Activated T-helper 9 cell treated with anti-CD3 and anti-CD28 coated beads, Interleukin-2, amount 50 U/mL, for 16 hours (primary cell): Measurements from ENCODE around the gene PRSS53.

Source experiments
- DNase-seq: peaks from one replicate; pipeline ENCODE4 v3.0.0-alpha.2; 2020; ENCODE audit warnings: low read depth

PRSS53 gene

DNA sequence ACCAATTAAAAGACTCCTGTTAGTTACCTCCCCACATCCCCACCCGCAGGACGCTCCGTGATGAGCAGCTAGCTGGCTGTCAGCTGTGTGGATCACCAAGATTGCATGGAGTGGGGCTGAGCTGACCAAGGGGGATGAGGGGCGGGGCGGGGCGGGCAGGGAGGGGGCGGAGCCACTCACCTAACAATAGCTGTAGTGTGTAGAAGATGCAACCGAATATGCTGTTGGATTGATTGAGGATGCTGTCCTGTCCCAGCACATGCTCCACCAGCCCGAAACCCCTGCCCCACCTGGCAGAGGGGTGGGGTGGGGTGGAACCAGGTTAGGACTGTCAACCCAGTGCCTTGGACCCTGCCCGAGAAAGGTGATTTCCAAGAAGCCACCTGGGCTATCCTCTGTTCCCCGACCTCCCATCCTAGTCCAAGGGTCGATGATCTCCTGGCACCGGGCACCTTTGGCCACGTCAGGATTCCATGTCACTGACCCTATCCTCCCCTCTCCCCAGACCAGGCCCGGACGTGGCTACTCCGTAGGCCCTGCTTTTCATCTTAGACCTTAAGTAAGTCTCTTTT is 4.5 kb upstream of the PRSS53 start:
- no peak for DNase-seq

DNA sequence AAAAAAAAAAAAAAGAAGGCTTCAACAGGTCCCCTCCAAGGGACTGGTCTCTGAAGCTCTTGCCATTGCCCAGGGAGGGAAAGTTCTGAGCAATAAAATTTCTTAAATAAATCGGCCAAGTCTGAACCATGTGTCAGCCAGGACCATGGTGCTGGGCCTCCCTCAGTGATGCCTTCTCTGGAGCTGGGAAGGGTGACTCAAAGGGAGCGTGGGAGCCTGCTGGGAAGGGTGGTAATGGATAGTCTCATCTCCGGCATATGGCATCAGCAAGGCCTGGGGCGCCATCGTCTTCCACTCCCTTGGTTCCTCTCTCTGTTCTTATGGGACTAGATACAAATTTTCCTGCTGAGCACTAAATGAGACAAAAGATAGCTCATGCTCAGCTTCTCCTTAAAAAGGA is 3.6 kb upstream of the PRSS53 start:
- DNase-seq: no peak

DNA sequence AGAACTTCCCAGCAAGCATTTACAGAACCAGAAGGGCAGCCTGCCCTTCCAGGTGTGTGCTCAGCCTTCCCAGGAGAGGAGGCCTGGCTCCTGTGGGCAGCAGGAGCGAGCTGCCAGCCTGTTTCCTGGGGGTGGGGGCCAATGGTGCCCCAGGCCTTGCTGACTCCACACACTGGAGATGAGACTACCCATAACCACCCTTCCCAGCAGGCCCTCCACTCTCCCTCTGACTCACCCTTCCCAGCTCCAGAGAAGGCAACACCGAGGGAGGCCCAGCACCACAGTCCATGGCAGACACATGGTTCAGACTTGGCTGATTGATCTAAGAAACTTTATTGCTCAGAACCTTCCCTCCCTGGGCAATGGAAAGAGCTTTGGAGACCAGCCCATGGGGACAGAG is 1.8 kb upstream of the PRSS53 start:
- DNase-seq: no peak

DNA sequence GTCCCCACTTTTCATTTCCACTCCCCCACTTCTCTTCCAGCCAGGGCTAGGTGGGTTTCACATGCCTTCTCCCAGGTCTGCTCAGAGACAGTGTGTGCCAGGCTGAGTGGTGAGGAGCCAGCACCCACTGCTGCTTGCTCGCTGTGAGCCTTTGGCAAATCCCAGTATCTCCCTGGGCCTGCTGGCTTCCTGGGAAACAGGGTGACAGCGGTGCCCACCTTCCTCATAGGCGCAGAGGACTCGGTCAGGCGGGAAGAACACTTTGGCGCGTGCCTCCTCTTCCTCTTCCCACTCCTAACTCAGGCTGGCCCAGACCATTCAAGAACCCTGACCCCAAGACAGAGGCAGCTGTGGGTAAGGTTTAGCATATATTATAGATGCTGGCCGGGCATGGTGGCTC is 456 bp upstream of the PRSS53 start:
- no peak for DNase-seq

DNA sequence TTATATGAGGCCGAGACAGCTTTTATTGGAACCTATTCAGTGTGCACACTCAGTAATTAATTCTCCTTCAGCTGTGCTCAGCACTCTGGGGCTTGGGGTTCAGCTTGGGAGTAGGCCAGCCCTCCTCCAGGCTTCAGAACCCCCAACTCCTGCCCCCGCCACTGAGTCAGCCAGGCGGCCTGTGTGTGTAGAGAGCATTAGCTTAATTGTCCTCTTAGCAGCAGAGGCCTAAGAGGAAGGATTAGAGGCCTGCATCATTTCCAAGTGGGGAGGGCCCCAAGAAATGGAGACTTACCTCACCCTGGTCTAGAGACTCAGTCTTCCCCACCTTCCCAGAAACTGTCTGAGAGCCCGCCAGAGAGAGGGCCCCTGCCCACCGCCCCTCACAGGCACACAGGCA is 772 bp downstream of the PRSS53 start:
- no peak for DNase-seq

DNA sequence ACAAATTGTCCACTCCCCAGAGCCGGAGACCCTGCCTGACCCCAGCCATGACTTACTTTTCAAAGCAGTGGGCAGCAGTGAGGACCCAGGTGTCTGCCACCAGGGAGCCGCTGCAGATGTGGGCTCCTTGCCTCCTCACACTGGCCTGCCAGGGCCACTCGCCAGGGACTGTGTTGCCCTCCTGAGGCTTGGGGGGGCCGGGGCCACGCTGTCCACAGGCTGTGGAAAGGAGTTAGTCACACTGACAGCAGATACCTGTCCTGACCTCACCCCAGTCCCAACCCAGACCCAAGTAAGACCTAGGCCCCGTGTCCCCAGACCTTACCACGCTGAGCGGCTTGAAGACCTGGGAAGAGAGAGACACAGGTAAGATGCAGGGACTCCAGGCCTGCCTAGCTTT is 1.3 kb downstream of the PRSS53 start:
- DNase-seq: no peak

DNA sequence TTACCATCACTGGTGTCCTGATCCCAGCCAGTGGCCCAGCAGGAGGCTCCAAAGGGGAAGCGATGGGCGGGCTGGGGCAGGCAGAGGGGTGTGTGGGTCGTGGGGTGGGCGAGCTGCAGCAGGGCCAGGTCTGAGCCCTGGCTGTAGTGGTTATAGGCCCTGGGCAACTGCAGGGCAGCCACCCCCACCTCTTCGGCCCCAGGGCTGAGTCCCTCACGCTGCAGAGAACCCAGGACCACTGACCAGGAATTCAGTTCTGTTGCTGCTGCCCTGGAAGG is 2.2 kb downstream of the PRSS53 start:
- no peak for DNase-seq

DNA sequence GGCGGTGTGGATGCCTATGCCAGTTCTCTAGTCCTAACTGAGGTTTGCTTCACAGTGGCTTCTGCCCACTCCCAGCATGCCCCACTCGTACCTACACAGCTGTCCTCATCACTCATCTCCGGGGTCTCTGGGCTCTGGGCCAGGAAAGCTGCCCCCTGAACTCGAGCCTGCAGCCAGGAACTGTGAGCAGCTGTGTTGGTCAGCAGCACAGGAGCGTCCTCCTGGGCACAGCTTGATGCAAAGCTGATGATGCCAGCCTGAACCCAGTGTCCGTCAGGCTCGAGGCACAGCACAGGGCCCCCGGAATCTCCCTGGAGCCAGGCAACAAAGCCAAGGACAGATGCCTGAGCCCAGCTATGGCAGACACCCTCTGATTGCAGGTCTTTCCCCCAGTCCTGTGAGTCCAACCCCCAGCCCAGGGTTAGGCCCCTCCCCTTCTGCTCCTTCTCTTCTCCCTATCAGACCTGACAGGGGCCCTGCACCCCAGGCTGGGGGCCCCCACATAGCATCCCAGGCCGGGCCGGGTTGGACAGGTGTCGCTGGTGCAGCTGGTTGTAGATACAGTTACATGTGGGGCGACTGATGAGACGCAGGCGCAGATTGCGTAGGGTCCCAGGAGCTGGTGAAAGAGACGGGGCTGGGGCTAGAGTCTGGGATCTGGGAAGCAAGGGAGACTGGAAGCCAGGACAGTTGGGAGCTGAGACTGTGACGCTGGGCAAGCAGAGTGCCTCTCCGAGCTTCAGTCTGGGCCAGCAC is 2.7 kb downstream of the PRSS53 start:
- DNase-seq: no peak

DNA sequence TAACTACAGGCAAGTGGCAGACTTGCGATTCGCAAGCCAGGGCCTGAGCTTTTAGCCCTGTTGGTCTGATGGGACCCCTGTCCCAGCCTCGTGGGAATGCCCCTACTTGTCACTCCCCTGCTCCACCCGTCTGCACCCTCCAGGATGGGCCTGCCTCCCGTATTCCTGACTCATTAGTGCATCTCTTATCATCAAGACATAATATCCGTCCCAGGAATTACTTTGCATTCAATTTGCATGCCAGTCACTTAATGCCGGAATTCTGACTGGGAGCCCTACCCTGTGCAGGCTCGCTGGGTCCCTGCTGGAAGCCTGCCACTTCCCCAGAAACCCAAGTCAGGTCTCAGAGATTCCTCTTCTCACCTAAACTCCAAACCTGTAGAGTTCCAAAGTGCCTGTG is 3.3 kb downstream of the PRSS53 start:
- no peak for DNase-seq

DNA sequence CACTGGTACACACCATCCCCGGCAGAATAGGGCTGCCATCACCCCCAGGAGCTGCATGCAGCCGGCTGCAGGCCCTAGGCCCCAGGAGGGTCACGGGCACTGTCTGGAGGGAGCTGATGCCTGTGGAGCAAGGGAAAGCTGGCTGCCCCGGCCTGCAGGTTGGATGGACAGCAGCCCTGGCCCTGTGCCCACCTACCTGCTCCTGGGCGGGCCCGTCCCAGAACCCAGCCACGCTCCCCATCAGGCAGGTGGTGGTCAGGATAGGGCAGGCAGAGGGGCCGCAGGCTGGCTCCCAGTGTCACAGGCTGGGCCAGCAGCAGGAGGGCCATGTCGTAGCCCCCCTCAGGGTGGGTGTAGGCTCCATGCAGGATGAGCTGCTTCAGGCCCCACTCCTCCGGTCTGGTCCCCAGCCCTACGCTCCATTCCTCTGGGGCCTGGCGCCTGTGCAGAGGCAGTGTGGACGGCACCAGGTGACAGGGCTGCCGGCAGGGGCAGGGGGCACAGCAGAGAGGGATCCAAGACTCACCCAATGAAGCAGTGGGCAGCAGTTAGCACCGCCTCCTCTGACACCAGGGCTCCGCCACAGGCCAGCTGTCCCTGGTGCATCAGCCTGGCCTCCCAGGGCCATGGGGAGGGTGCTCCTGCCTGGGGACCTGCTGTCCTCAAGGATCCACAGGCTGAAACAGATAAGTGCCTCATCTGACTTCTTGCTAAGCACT is 4.0 kb downstream of the PRSS53 start:
- DNase-seq: no peak

DNA sequence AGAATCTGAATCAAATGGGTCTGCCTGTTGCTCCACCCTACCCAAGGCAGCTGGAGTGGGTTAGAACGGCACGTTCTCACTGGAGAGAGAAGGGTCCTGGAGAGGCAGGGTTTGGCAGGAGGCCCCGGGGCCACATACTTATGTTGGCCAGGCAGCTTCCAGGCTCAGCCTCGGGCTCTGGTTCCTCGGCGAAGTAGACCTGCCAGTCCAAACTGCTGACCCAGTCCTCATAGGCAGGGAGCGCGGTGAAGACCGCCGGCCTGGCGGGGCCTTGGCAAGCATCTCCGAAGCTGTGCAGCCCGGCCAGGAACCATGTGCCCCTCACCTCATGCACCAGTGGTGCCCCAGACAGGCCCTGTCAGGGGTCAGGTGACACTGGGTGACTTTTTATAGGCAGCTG is 4.8 kb downstream of the PRSS53 start:
- no peak for DNase-seq

DNA sequence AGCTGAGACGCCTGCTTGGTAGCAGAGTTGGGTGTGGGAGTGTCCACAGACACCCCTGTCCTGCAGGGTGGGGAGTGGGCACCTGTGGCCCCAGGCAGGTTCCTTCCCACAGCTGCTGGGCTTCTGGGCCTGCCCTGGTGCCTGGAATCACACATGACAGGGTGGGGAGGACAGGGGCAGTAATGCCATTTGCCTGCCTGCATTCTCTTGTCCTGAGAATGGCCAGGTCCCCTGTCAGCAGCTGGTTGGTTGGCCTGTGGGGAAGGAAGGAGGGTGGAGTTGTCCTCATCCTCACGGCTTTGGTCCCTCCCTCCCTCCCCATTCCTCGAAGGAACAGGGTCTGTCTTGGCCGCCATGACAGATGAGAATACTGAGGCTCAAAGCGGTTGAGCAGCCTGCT is 5.2 kb downstream of the PRSS53 start:
- no peak for DNase-seq

DNA sequence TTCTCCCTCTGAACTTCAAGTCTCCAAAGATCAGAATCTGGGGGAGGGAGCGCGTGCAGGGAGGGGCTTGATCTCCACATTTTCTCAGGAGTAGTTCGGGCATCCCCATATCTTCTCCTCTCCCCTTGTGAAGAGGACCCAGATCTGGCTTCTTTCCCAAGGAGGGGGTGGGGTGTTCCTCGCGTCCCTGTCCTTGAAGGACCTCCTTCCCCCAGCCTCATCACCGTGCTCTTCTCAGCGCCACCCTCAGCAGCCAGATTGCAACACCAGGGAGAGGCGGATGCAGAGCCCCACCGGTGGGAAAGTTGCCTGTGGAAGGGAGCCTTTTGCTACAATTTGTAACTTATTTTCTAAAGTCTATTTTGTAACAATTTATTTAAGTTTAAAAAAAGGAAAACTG is 5.7 kb downstream of the PRSS53 start:
- no peak for DNase-seq

DNA sequence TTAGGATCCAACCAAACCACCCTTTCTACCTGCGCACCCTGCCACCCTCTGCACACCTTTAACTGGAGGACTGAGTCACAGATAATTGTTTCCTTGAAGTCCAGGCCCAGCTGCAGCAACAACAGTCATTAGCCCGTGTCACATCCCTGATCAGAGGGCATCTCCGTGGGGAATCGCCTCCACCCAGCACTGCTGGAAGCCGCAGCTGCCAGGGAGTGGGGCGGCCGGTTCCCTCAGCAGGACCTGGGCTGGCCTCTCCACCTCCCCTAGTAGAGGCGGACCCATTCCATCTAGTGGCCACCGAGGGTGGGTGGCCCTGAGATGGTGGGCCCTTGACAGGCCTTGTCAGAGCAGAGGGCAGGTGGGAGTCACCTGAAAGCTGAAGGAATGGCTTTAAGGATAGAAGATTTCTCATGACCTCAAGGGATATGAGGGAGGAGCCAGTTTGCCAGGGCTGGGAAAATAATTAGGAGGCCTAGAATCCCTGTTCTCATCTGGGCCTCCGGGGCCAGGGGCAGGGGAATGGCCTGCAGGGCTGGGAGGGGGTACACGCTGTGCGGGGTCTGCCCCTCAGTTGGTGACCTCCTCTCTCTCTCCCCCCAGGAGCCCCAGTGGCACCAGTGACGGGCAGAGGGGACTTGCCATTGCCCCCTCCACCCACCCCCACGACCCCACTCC is 6.2 kb downstream of the PRSS53 start:
- DNase-seq: no peak

DNA sequence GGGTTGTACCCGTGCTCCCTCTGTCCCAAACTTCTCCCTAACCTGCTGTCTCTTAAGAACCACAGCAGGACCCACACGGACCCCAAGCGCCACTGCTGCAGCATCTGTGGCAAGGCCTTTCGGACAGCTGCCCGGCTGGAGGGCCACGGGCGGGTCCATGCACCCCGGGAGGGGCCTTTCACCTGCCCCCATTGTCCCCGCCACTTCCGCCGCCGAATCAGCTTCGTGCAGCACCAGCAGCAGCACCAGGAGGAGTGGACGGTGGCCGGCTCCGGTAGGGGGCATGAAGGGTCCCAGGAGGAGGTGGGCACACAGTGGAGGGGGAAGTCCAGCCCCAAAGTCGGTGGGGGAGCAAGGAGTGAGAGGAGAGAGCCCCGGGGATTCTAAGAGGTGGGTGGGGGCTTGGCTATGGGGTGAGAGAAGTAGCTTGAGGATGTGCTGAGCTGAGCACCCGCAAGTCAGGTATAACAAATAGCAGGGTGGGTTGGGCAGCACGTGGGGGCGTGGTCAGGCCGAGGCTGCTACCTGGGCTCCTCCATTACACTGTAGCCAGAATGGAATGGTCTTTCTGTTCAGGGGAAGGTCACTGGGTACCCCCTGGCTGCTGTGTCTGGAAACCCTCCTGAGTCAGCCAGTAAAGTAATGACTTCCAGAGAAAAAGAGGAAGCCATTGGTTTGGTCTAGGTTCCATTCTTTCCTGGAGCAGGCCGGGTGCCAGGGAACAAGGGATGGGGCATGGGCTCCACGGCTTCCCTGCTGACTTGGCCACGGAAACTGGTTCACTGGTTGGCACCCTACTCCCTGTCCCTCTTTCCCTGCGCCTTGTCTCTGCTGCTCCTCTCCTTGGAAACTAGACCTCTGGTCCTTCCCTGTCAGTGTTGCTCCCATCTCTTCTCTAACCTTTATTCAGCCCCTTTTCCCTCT is 7.1 kb downstream of the PRSS53 start:
- no peak for DNase-seq

DNA sequence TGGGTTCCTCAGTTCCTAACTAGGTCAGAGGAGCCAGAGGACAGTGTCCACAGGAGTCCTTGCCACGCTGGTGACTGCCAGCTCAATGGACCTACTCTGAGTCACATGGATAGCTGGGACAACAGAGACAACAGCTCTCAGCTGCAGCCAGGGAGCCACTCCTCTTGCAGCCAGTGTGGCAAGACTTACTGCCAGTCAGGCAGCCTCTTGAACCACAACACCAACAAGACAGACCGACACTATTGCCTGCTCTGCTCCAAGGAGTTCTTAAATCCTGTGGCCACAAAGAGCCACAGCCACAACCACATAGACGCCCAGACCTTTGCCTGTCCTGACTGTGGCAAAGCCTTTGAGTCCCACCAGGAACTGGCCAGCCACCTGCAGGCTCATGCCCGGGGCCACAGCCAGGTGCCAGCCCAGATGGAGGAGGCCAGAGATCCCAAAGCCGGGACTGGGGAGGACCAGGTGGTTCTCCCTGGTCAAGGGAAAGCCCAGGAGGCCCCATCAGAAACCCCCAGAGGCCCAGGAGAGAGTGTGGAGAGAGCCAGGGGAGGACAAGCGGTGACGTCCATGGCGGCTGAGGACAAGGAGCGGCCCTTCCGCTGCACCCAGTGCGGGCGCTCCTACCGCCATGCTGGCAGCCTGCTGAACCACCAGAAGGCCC is 7.9 kb downstream of the PRSS53 start:
- no peak for DNase-seq

DNA sequence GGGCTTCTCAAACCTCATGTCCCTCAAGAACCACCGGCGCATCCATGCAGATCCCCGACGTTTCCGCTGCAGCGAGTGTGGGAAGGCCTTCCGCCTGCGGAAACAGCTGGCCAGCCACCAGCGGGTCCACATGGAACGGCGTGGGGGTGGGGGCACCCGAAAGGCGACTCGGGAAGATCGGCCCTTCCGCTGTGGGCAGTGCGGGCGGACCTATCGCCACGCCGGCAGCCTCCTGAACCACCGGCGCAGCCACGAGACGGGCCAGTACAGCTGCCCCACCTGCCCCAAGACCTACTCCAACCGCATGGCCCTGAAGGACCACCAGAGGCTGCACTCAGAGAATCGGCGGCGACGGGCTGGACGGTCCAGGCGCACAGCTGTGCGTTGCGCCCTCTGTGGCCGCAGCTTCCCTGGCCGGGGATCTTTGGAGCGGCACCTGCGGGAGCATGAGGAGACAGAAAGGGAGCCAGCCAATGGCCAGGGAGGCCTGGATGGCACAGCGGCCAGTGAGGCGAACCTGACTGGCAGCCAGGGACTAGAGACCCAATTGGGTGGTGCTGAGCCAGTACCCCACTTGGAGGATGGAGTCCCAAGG is 8.6 kb downstream of the PRSS53 start:
- no peak for DNase-seq

DNA sequence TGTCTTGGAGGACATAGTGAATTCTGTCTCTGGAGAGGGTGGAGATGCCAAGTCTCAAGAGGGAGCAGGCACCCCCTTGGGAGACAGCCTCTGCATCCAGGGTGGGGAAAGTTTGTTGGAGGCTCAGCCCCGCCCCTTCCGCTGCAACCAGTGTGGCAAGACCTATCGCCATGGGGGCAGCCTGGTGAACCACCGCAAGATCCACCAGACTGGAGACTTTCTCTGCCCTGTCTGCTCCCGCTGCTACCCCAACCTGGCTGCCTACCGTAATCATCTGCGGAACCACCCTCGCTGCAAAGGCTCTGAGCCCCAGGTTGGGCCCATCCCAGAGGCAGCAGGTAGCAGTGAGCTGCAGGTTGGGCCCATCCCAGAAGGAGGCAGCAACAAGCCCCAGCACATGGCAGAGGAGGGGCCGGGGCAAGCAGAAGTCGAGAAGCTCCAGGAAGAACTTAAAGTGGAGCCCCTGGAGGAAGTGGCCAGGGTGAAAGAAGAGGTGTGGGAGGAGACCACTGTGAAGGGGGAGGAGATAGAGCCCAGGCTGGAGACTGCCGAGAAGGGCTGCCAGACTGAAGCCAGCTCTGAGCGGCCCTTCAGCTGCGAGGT is 9.3 kb downstream of the PRSS53 start:
- no peak for DNase-seq

DNA sequence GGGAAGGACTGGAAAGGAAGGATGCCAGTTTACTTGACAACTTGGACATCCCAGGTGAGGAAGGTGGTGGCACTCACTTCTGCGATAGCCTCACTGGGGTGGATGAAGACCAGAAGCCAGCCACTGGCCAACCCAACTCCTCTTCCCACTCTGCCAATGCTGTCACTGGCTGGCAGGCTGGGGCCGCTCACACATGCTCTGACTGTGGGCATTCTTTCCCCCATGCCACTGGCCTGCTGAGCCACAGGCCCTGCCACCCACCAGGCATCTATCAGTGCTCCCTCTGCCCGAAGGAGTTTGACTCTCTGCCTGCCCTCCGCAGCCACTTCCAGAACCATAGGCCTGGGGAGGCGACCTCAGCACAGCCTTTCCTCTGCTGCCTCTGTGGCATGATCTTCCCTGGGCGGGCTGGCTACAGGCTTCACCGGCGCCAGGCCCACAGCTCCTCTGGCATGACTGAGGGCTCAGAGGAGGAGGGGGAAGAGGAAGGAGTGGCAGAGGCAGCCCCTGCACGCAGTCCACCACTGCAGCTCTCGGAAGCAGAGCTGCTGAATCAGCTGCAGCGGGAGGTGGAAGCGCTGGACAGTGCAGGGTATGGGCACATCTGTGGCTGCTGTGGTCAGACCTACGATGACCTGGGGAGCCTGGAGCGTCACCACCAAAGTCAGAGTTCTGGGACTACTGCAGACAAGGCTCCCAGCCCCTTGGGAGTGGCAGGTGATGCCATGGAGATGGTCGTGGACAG is 10.0 kb downstream of the PRSS53 start:
- DNase-seq: no peak
